GM20000 (cell line): ENCODE data around the gene DLEC1.

ENCODE experiments used
- DNase-seq: peaks from one replicate; pipeline ENCODE4 v3.0.0; 2012; ENCODE audit warnings: low spot score
- CTCF ChIP-seq: IDR thresholded peaks from 2 replicates; pipeline ENCODE4 v1.5.1; 2012; ENCODE audit warnings: mild to moderate bottlenecking, control low read depth; ENCODE audit errors: extremely low read depth, missing control alignments

Gene DLEC1

GRCh38 chr3:38105525-38105924 lies 66.5 kb downstream of the DLEC1 start:
- TF ChIP-seq CTCF: no peak
- no peak for DNase-seq

DNA sequence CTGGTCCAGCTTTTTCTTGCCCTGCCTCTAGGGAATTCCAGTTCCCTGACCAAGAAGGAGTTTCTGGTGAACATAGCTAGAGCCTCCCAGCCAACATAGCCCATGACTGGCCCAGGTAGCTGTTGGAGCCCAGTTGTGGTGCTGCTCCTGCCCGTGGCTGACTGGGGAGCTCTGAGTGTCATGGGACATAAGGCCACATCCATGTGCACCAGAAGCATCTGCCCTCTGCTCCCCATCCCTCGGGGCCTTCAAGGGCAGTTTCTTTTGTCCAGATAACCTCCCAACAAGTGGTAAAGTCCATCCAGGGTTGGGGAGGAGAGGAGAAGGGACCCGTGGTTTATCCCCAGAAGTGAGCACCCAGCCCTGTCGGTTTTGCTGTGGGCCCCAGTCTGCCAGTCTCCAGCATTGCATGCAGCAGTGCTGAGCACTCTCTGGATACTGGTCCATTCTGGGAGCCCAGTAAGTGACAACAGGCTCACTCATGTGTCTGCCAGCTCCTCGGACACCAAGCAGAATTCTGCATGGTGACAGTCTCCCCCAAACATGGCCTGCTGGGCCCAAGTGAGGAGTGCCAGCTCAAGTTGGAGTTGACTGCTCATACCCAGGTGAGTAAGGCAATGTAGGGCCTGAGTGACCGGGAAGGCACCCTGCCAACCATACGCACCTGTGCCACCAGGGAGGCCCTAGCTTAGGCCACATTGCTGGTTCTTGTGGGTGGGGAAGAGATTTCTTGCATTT lies 69.1 kb downstream of the DLEC1 start:
- DNase-seq: no peak
- TF ChIP-seq CTCF: no peak

DNA sequence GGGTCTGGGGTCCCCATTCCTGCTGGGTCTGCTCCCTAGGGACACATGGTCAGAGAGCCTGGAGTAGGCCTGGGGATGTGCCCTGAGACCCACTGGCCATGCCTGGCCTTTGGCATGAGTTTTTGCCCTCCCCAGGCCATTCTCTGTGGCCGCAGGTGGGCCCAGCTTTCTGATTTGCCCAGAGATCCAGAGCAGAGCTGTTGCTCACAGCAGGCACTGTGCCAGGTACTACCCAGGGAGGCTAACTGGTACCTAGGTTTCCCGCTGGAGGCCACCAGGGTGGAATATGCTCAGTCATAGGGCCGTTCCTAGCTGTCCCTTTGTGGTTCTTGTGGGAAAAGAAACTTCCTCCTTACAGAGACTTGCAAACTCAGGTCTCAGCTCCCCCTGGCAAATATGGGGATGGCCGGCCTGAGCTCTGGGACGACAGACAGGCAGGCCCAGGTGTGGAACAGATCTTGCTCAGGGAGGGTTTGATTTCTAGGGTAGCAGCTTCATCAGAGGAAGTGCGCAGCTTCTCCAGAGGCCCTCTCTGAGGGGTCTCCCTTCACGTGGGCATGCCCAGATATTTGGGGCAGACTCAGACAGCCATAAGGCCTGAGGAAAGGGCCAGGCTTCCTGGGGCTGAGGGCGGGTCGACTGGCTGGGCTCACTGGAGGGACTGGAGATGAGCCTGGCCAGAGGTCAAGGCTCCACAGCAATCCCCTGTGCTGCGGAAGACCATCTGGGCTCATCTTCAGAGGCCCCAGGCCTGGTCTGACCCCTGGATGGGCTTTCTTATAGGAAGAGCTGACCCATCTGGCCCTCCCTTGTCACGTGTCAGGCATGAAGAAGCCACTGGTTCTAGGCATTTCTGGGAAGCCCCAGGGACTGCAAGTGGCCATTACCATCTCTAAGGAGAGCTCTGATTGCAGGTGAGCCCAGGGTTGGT lies 69.9 kb downstream of the DLEC1 start:
- DNase-seq: no peak
- TF ChIP-seq CTCF: no peak

GRCh38 chr3:38109580-38110313 lies 70.7 kb downstream of the DLEC1 start:
- no peak for DNase-seq
- no peak for TF ChIP-seq CTCF

GRCh38 chr3:38110314-38111050 lies 71.5 kb downstream of the DLEC1 start:
- TF ChIP-seq CTCF: no peak
- DNase-seq: no peak

DNA sequence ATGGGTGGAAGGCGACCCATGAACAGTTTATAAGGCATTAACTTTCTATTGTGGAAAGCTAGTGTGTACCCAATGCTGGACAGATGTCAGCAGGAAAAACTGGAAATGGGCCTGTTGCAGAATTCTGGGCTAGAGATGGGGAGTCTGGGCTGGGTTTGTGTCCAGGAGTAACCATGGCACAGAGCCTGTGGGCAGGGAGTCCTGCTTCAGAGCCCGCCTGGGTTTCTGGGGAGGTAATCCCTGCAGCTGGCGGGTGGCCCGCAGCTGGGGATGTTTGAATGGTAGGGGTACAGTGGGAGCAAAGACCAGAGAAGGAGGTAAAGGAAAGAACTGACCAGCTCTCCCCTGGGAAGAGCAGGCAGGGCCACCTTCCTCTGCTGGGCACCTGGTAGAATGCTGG lies 72.2 kb downstream of the DLEC1 start:
- DNase-seq: no peak
- no peak for TF ChIP-seq CTCF
